ENCODE measurements around the gene MYO5A. TPM values are rescaled to one million over a fixed set of nuclear protein-coding genes. Genes with fewer than 3 reads are reported as not detected.

Gene MYO5A
- total and polyA plus RNA-seq, 2 donors (not counting 1 experiment from before 2014, with no cell fraction given) = 12.2 to 44.4 TPM

DNA sequence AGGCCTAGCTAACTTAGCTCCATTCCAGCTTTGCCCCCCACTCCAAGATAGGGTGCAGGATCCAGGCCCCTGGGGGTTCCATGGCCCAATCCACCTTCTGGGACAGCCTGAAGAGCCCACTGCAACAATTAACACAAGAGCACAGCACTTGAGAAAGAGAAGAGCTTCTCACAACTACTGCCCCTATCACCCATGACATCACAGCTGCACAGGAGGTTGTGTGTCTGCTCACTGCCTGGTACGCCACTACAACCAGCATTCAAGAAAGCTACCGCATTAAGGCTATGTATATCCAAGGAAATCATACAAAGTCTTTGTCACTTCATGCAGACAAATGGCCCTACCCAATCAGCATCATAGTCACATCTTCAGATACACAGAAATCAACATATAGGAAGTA lies 62.0 kb downstream of the MYO5A start:
- no peak for ATAC-seq (ENCODE audit: low read depth)
- peak overlapping the region; percentile 63 for H3K4me2 ChIP-seq (replicated peaks; ENCODE audit: low read depth, low read length, poor library complexity, severe bottlenecking)
- POLR2A ChIA-PET = interaction anchor here (0.8 to 0.9 kb wide), 2 partner anchors 15 to 61 kb away, joined by 3 read pairs; no protein-coding TSS in a partner anchor

More for the DNA sequence above, 62.0 kb downstream of the MYO5A start:
- Histone ChIP-seq H3K79me2 (ENCODE audit: control insufficient read depth, insufficient read depth, low read length) (peaks cover 72% of the 10 kb centered on the region), H3K27me3 (replicated peaks in 1 of 4; ENCODE audit: control extremely low read depth in 1 of 4, control insufficient read depth in 3 of 4, insufficient read depth in 4 of 4, low read length in 3 of 4) (no peaks in the 10 kb centered on the region), H3K9me3 (ENCODE audit: control extremely low read depth in 1 of 3, control insufficient read depth in 2 of 3, insufficient read depth in 1 of 3, low read length in 2 of 3) (peaks cover 0 to 6% (median 5%) of the 10 kb centered on the region in 3 donors), H4K20me1 (ENCODE audit: control insufficient read depth, insufficient read depth, low read length, poor library complexity, severe bottlenecking) (peaks cover 6% of the 10 kb centered on the region), H2AFZ (ENCODE audit: insufficient read depth, low read depth, low read length, poor library complexity, severe bottlenecking) (no peak overlapping the region), H3K36me3 (replicated peaks in 1 of 2; ENCODE audit: control extremely low read depth in 1 of 2, control insufficient read depth in 1 of 2, extremely low read depth in 1 of 2, insufficient read depth in 2 of 2, low read length in 1 of 2) (no peaks in the 10 kb centered on the region), H3K4me1 (ENCODE audit: control insufficient read depth in 2 of 2, insufficient read depth in 2 of 2, low read length in 2 of 2) (peaks cover 34 to 37% of the 10 kb centered on the region in 2 donors), H3K9ac (ENCODE audit: low read length) (no peak overlapping the region), H3K4me3 (ENCODE audit: control extremely low read depth in 1 of 5, extremely low read depth in 1 of 5, insufficient read depth in 1 of 5, low read depth in 2 of 5, low read length in 4 of 5) (no peak overlapping the region), H3K27ac (ENCODE audit: low read length in 2 of 2) (peak overlapping the region; percentile 40 to 58)
- WGBS (ENCODE audit: insufficient coverage) = no CpG with 5 or more reads among the region's 2 CpGs
- CTCF ChIA-PET = interaction anchor here (0.9 to 2.5 kb wide), 24 partner anchors 10 to 269 kb away, joined by 3 to 17 read pairs (median 5); no protein-coding TSS in a partner anchor
- TF ChIP-seq, protein P1, sequence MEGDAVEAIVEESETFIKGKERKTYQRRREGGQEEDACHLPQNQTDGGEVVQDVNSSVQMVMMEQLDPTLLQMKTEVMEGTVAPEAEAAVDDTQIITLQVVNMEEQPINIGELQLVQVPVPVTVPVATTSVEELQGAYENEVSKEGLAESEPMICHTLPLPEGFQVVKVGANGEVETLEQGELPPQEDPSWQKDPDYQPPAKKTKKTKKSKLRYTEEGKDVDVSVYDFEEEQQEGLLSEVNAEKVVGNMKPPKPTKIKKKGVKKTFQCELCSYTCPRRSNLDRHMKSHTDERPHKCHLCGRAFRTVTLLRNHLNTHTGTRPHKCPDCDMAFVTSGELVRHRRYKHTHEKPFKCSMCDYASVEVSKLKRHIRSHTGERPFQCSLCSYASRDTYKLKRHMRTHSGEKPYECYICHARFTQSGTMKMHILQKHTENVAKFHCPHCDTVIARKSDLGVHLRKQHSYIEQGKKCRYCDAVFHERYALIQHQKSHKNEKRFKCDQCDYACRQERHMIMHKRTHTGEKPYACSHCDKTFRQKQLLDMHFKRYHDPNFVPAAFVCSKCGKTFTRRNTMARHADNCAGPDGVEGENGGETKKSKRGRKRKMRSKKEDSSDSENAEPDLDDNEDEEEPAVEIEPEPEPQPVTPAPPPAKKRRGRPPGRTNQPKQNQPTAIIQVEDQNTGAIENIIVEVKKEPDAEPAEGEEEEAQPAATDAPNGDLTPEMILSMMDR (IDR thresholded peaks at IDR 0.05) = no peak
- TF ChIP-seq EZH2 (IDR thresholded peaks at IDR 0.05; ENCODE audit: borderline replicate concordance, insufficient read depth, low read depth, low read length, poor library complexity, severe bottlenecking) = no peak
- H3K27ac Mint-ChIP-seq = peak overlapping the region; percentile 78
- intact Hi-C loops (cut with micrococcal nuclease) = loop anchor here (1.0 to 5.0 kb wide), 9 partner anchors 16 to 266 kb away; no protein-coding TSS in a partner anchor
- peaks cover 51% of the 10 kb centered on the region for H3K4me1 Mint-ChIP-seq
- H3K27me3 Mint-ChIP-seq = no peaks in the 10 kb centered on the region
- H3K4me3 Mint-ChIP-seq = peak overlapping the region; percentile 33
- peaks cover 8% of the 10 kb centered on the region for H3K9me3 Mint-ChIP-seq (ENCODE audit: insufficient read depth)
- no peak for DNase-seq

All from B cell (primary cell).